Stimulated activated CD8-positive, alpha-beta memory T cell treated with anti-CD3 and anti-CD28 coated beads, Interleukin-2, amount 100 ng/mL, for 1 hour (primary cell): ENCODE measurements around the gene CABP2.
A peak's percentile ranks its signal among the peaks of the same experiment; 100 is the strongest.
"Not testable (repeated sequence)": the region's sequence is repeated elsewhere in the genome, so short reads cannot be mapped to it uniquely, and the experiment has no call there.

Experiments used
- DNase-seq, 2 donors: peaks; one replicate each; pipeline ENCODE4 v3.0.0-alpha.2; 2020; ENCODE audit warnings: low read depth in 2 of 2

Gene CABP2

DNA sequence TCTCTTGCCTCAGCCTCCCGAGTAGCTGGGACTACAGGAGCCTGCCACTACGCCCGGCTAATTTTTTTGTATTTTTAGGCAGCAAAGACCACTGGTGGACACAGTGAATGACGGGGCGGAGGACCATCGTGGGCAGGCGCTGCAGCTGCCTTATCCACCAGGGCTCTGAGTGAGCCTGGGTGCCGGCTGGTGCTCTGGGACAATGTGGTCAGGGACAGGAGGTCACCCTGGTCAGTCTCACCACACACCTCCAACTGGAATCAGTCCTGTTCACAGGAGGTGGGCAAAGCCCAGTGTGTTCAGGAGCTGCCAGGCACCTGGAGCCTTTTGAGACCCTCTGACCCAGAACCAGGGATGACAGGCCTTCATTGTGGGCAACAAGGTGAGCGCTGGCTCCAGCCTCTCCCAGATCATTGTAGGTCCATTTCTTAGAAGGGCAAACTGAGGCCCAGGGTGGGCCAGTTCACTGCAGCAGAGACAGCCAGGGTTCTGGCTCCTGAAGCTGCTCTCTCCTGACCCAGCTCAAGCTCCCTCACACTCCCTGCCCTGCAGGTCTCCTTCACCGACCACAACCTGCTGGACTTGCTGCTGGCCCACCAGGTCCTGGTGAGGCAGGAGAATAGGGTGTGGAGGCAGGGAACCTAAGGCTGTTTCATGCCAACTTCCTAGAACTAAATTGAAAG, 15.7 kb upstream of the CABP2 start:
- DNase-seq = no peak

DNA sequence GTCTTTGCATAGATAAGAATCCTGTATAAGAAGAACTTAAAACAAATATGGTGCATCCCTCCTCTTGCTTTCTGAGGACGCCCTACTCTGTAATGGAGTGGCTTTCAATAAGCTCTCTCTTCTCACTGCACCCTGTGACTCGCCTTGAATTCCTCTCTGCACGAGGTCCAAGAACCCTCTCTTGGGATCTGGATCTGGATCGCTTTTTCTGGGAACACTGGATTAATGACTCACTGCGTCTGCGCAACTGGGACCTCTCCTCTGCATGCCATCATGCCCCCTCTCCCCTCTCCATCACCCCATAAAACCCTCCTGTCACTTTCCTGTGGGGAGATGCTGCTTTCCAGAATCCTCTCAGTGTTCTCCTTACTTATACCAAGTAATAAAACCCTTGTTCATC, 15.1 kb upstream of the CABP2 start:
- DNase-seq = no peak

DNA sequence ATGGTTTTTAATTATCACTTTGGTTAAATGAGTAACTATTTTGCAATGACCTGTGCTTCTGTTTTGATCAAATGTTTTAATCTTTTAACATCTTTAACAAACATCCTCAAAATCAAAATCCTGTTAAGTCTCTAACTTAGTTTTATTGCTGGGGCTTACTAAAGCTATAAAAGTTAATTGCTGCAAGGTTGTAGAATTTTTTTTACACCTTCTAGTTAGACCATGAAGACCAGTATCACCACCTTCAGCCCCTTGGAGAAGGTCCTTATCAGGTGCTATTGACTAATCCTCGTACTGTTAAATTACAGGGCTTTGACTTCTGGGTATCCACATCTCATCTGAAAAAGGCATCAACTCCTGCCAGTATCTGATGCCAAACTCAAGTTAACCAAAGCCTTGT, 12.3 kb upstream of the CABP2 start:
- DNase-seq = no peak

DNA sequence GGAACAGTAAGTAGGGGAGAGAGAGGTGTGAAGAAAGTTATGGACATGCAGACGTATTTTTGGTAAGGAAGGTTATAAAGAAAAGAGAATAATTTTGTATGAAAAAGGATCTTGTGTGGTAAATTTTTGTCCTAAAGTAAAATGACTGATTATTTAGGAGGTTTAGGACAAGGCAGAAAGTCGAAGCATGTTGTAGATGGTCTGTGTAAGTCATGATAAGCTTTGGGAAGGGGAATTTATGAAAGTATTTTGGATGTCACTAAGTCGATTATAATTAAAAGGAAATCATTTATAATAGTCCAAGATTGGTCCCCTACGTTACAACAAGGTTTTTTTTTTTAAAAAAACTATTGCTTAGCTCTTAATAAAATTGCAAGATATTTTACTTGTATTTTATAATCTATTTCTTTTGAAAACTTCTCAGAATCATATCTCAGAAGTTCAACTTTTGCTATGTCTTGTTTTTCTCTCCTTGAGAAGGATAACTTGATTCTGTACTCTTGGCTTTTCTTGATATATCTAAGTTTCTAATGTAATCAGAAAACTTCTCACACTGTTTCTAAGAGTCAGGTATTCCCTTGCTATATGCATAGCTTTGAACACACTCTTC, 10.9 kb upstream of the CABP2 start:
- no peak for DNase-seq

DNA sequence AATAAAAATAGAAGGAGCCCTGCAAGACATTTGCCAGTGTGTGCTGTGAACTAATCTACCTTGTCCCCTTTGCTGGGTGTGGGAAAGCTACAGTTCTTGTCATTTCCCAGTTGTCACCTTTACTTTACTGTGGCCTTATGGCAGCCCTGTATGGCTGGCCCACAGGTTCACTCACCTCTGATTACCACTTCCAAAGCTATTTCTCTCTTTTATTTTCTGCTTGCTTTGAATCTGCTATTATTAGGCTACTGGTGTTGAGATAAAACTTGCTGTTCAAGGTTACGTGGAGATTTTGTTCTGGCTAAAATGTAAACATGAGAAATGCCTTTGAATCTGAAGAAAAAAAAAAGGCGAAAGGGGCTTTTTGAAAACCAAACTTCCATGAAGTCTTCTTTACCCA, 9.6 kb upstream of the CABP2 start:
- no peak for DNase-seq

DNA sequence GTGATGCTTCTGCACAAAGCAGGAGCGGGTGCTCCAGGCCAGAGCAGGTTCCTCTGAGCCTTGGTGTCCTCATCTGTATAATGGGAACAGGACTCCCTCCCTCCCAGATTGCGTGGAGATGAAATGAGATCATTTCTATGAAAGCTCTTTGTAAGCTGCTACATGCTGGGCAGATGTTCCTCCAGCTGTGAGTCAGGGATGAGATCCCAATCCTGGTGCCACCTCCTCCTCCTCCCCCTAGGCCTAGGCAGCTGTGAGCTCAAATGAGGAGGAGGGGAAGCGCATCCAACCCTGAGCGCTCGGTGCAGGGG, 7.0 kb upstream of the CABP2 start:
- no peak for DNase-seq

DNA sequence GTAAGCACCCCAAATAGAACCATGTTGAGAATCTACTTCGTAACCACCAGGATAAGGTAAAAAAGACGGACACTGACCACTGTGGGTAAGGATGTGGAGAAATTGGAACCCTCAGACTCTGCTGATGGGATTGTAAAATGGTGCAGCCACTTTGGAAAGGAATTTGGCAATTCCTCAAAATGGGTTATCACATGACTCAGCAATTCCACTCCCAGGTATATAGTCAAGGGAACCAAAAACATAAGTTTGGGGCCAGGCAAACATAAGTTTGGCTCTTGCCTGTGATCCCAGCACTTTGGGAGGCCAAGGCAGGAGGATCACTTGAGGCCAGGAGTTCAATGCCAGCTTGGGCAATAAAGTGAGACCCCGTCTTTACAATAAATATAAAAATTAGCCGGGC, 5.1 kb upstream of the CABP2 start:
- DNase-seq = no peak

DNA sequence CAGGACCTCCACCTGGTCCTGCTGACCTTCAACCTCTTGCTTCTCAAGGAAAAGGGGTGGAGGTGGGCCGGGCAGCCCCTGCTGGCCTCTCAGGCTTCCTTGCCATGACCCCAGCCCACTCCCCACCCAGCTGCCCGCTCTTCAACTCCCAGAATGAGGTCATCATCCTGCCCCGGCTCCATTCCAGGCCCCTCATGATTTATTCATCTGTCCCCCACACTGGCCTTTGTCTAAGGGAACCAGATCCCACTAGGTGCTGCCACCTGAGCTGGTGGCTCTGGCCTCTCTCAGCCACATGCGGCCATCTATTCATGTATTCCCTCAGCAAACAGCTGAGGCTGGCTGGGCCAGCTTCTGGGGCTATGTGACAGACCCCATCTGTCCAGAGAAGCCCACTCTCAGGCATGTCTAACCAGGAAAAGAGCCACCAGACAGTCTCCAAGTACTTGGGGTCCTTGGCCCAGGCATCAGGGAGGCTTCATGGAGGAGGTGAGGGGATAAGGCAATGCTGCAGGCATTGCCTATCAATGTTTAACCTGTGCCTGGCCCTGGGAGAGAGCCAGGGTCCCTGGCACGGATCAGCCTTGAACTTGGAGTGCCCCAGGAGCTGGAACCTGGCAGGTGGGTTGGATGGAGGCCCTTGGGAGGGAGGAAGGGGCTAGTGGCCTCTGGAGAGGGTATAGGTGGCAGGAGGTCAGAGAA, 2.2 kb upstream of the CABP2 start:
- DNase-seq = no peak

DNA sequence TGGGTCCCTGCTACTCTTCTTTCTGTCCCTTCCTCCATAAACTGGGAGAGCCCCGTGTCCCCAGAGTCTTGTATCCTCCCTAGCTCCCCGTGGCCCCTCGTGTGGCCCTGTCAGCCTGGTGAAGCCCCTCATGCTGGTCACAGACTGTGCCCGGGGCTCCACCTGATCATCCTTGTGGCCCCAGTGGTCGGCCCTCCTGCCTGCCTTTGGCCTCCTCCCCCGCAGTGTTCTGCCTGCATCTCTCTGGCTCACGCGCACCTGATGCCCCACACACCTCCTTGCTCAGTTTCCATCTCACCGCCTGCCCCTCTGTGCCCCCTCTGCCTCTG, 1.2 kb upstream of the CABP2 start:
- no peak for DNase-seq

DNA sequence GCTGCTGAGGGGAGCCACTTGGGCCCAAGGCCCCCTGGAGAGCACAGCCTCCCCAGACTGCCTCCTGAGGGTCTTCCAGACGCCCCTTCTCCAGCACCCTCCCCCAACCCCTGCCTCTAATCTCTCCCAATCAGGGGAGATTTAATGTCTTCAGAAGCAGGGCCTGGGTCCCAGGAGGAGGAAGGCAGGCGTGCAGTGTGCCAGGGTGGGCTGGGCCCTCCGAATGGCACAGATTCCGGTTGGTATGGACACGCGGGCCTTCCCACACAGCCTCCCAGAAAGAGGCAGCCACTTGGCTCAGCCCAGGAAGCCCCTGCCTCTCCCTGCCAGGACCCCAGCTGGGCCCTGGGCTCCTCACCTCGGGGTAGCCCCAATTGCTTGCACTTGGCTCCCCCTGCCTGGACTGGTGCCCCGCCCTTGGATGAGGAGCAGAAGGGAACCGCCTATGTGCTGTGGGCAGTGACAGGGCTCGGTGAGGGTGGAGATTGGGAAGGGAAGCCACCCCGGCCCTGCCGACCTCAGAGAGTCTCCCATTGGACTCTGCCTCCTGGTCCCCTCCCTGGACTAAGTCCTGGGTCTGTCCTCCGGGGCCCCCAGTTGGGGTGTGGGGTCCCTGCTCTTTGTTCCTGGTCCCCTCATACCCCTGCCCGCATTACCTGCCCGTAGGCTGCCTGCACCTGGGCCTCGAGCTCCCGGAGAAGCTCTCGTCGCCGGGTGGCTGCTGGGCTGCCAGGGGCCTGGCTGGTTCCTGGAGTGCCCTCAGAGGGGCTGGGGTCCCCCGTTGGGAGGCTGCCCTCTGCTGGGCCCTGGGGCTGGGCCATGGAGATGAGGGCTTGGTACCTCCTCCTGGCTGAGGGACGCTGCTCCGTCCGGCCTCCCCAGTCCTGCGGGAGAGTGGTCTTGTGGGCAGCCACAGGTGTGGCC, 572 bp upstream of the CABP2 start:
- DNase-seq = no peak

DNA sequence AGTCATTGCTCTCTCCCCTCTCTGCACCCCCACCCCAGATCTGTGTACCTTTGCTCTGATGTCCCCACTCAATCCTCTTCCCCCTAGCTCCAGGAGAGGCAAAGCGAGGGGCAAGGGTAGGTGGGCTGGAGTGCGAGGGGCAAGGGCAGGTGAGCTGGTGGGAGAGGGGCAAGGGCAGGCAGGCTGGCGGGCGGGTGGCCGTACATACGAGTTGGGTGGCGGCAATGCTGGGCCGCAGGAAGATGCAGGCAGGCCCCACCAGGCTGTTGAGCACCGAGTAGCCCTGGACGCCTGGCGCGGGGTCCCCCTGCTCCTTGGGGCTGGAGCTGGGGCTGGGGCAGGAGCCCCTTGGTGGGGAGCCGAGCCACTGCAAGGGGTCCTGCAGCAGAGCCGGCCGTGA, 908 bp downstream of the CABP2 start:
- DNase-seq = no peak

DNA sequence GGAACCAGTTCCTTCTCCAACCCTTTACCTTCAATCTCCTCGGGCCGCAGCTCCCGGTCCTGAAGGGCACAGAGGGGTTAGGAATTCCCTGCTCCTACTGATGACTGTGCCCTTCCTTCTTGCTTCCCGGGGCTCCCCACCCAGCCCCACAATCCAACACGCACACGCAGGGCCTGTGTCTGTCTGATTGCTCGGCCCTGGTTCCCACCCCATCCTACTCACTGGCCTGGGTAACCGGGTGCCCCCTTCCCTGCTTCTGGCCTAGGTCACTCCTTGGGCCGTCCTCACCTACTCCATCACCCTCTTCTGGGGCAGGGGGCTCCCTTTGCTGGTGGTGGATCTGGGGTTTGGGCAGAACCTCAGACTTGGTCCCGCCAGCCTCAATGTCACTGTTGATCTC, 1.3 kb downstream of the CABP2 start:
- no peak for DNase-seq

DNA sequence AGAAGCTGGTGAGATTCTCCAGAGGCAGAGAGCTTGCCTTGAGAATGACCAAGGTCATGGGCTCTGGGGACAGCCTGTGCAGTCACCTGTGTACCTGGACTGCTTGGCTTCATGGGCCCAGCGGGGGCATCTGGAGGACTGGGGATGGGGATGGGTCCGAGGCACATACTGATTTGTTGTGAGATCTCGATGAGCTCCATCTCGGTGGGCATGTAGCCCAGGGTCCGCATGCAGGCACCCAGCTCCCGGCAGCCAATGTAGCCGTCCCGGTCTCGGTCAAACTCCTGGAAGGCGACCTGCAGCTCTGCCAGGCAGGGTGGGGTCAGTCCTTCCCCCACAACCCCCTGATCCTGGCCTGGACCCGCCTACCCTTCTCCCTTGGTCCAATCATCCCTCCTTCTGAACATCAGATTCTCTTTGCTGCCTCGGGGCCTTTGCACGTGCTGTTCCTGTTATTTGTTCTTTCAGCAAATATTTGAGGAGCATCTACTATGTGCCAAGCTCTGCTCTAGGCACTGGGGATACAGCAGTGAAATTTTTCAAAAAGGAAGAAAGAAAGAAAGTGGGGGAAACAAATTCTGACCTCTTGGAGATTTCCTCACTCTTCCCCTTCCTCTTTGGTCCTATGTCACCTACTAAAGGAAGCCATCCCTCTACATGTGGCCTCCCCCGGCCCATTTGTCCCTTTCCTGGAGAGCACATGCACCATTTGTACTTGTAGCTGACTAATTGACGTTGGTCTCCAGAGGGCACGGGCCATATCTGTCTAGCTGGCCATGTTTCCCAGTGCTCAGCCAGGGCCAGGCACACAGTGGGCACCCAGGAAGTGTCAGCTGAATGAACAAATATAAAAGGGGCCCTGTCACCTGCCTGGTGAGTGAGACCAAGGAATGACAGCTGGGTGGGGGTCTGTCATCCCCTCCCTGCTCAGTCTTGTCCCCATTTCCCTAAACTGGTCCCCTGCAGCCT, 2.1 kb downstream of the CABP2 start:
- DNase-seq = no peak

DNA sequence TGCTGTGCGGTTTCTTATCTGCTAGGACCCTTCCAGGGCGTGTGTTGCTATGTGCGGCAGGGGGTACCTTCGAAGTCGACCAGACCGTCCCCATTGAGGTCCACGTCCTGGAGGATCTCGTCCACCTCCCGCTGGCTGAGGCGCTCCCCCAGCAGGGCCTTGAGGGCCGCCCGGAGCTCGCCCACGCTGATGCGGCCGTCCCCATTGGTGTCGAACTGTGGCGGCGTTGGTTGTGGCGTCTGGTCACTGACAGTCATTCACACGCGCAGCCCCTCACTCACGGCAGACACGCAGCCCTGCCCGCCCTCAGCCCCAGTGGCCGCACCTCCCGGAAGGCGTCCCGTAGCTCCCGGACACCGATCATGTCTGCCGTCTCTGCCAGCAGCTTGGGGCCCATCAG, 3.5 kb downstream of the CABP2 start:
- no peak for DNase-seq

DNA sequence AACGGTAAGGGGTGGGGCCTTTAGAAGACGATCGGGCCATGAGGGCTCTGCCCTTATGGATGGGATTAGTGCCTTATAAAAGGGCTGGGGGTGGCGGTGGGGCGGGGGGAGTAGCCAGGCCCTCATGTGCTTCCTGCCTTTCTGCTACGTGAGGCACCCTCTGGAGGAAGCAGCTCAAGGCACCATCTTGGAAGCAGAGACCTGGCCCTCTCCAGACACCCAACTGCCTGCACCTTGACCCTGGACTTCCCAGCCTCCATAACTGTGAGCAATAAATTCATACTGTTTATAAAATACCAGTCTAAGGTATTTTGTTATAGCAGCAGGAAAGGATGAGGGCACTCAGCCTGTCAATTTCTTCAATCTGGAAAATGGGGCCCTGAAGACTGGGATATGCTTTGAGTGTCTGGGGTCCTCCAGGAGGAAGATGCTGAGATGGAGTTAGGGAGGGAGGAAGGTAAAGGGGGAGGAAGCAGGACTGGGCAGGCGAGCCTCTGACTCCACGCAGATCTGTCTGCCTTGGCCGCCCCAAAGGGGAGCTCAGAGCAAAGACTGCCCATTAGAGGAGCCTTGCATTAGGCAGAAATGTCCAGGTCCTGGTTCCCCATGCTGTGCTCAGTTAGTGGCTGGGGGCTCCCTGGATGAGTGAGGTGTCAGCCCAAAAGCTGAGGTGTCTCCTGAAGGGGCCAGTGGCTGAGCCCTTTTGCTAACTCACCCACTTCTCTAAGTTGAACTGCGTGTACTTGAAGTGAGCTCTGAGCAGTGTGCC, 5.3 kb downstream of the CABP2 start:
- no peak for DNase-seq

DNA sequence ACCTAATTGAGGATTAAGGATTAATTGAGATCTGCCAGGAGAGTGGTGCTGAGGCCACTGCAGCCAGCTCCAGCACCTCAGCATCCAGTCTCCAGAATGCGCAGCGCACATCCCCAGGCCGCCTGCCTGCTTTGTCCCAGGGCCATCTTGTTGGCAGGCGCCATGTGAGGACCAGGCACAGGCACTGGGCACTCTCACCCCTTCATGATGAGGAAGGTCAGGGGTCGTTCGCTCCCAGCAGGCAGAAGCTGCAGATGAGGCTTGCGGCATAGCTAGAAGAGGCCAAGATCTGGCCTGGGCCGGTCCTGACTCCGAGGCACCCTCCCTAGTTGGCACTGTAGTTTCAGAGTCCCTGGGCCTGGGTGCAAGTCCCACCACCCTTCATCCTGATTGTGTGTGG, 6.4 kb downstream of the CABP2 start:
- no peak for DNase-seq

DNA sequence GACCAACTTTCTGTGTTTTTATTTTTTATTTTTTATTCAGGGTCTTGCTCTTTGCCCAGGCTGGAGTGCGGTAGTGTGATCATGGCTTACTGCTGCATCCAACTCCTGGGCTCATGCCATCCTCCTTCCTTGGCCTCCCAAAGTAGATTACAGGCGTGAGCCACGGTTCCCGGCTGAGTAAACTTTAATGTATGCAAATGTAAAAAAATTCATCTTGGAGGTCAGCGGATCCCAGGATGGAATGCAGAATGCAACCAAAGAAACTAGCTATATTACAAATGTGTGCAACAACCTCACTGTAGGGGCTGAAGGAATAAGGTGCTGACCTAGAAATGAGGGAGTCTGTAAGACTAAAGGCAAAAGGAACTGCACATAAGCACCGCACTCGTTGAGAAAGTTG, 9.1 kb downstream of the CABP2 start:
- no peak for DNase-seq

DNA sequence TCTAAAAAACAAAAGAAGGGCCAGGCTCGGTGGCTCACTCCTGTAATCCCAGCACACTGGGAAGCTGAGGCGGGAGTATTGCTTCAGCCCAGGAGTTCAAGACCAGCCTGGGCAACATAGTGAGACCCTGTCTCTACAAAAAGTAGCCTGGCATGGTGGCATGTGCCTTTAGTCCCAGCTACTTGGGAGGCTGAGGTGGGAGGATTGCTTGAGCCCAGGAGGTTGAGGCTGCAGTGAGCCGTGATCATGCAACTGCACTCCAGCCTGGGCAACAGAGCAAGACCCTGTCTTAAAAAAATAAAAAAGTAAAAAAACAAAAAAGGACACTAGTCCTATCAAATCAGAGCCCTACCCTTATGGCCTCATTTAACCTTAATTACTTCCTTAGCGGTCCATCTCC, 11.7 kb downstream of the CABP2 start:
- DNase-seq = not testable (repeated sequence)

DNA sequence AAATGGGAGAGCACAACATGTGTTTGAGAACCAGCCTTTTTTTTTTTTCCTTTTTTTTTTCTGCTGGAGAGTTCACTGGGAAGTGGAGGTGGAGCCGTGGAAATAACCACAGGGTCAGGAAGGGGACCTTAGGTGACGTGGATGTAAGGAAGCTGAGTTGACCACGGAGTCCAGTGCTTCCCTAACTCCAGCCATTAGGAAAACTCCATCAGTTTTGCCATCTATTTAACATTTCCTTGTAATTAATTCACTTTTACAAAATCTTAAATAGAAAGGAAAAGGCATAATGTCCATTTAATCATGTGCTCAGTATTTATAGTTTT, 13.3 kb downstream of the CABP2 start:
- no peak for DNase-seq

DNA sequence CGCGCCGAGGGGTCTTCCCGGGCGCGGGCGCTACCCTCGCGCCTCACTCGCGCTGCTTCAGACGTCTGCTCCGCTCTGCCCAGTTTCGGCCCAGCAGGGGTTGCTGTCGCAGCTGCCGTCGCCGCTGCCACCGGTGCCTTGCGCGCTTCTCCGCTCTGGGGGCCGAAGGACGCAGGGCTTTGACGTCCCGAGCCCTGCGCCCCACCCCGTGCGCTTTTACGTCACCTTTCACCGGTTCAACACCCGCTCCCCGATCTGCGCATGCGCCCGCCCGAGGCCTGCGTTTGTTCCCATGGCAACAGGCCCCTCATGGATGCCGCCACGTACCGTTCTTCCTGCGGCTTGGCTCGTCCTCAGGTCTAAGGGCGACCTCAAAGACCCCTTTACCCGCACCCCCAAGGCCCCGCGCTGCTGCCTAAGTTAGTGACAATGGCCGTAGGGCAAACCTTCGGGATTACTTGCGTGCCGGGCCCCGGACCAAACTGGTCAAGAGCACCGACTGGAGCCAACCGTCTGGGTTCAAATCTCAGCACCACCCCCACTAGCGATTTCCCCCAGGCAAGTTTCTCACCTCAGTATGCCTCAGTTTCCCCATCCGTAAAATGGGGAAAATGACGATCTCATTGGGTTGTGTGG, 14.6 kb downstream of the CABP2 start:
- DNase-seq = peak; percentile 97 to 99
